ENCODE measurements around the gene POU2AF1. TPM values are rescaled to one million over a fixed set of nuclear protein-coding genes. Genes with fewer than 3 reads are reported as not detected.

POU2AF1 gene
- total and polyA plus RNA-seq, 2 of the 8 experiments (the other 6 are each of a cell fraction or from before 2014, with no cell fraction given) = not detected

DNA sequence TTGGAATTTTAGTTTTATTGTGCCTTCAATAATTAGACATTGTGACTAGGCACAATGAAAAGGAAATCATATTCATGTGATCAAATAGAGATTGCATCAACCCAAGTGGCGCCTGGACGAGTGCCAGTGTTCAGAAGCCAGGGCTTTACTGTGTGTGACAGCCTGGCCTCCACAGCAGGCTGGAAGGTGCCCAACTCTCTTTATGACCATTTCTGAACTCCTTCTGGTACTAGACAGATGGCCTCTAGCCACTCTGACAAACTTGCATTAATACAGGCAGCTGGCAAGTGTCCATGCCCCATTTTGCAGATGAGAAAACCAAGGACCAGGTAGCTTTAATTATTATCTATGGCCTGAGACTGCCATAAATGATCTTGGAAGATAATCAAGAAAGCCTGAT is 8.3 kb upstream of the POU2AF1 start:
- Histone ChIP-seq H3K4me1 (replicated peaks in 1 of 4; ENCODE audit: control insufficient read depth in 3 of 4, insufficient read depth in 4 of 4, low read length in 3 of 4) (no peaks in the 10 kb centered on the region), H3K27me3 (replicated peaks in 1 of 4; ENCODE audit: control insufficient read depth in 3 of 4, extremely low read depth in 1 of 4, insufficient read depth in 3 of 4, low read length in 3 of 4) (no peaks in the 10 kb centered on the region), H3K79me2 (ENCODE audit: control insufficient read depth in 1 of 2, insufficient read depth in 2 of 2, low read length in 2 of 2) (no peaks in the 10 kb centered on the region), H3K4me3 (ENCODE audit: extremely low read depth in 1 of 4, insufficient read depth in 2 of 4, low read depth in 3 of 4, low read length in 4 of 4) (no peak overlapping the region), H2AFZ (ENCODE audit: low read length) (no peak overlapping the region), H3K23me2 (ENCODE audit: low read depth, low read length) (no peaks in the 10 kb centered on the region), H3K14ac (ENCODE audit: insufficient read length) (no peak overlapping the region), H2BK15ac (ENCODE audit: low read length) (no peak overlapping the region), H4K20me1 (replicated peaks in 1 of 2; ENCODE audit: control insufficient read depth in 1 of 2, insufficient read depth in 2 of 2, low read length in 2 of 2) (no peaks in the 10 kb centered on the region), H3K4me2 (ENCODE audit: insufficient read depth in 1 of 2, low read depth in 2 of 2, low read length in 2 of 2) (no peak overlapping the region), H4K8ac (ENCODE audit: extremely low read depth, insufficient read depth, low read length) (no peak overlapping the region), H3K18ac (ENCODE audit: extremely low read depth, low read length) (no peak overlapping the region), H3K9ac (replicated peaks in 1 of 4; ENCODE audit: extremely low read depth in 1 of 4, low read depth in 3 of 4, low read length in 3 of 4) (no peak overlapping the region), H3K79me1 (ENCODE audit: low read depth, low read length) (no peaks in the 10 kb centered on the region), H2BK12ac (ENCODE audit: low read depth, low read length) (no peak overlapping the region), H3K36me3 (ENCODE audit: control insufficient read depth in 2 of 4, insufficient read depth in 4 of 4, low read length in 3 of 4) (no peaks in the 10 kb centered on the region), H2BK20ac (ENCODE audit: low read length) (no peak overlapping the region), H3K56ac (replicated peaks; ENCODE audit: insufficient read length, low read depth, low read length) (no peak overlapping the region), H3K27ac (ENCODE audit: low read depth, low read length) (no peak overlapping the region), H3K4ac (replicated peaks; ENCODE audit: insufficient read length, low read depth, low read length) (no peak overlapping the region), H4K91ac (replicated peaks; ENCODE audit: insufficient read length, low read length) (no peak overlapping the region), H3K9me3 (ENCODE audit: insufficient read depth in 2 of 2, low read depth in 1 of 2, low read length in 1 of 2) (no peaks in the 10 kb centered on the region), H2BK120ac (replicated peaks; ENCODE audit: low read depth, low read length) (no peak overlapping the region), H3K23ac (ENCODE audit: insufficient read length) (no peak overlapping the region), H4K5ac (ENCODE audit: insufficient read length, low read depth, low read length) (no peak overlapping the region), H2BK5ac (ENCODE audit: low read depth, low read length) (no peak overlapping the region), H2AK5ac (ENCODE audit: low read depth, low read length) (no peak overlapping the region)
- FAIRE-seq (no peak), DNase-seq (ENCODE audit: low read depth in 1 of 2, low spot score in 2 of 2) (no peak)
- no peak for TF ChIP-seq JUND (IDR thresholded peaks at IDR 0.05; ENCODE audit: low read length)
- POLR2A ChIA-PET (ENCODE audit: partially characterized antibody) = no interaction called here
- CTCF ChIA-PET (ENCODE audit: partially characterized antibody) = interaction anchor here (0.8 to 1.7 kb wide), 3 partner anchors 41 to 109 kb away, joined by 3 to 6 read pairs (median 3); no protein-coding TSS in a partner anchor
- WGBS, 2 experiments (ENCODE audit: extremely low coverage in 1 of 2, insufficient coverage in 1 of 2, insufficient read length in 1 of 2, insufficient replicate concordance in 2 of 2, low coverage in 1 of 2, low lambda C conversion rate in 2 of 2, missing lambda C conversion rate in 1 of 2) = 90% methylated on average over 2 of the region's 2 CpGs; no CpG with 5 or more reads in 1 of the 2 experiments

All from H1 (cell line).